Measurements from ENCODE around the gene MROH8. TPM values are rescaled to one million over a fixed set of nuclear protein-coding genes. Genes with fewer than 3 reads are reported as not detected.
"Not testable (repeated sequence)": the region's sequence is repeated elsewhere in the genome, so short reads cannot be mapped to it uniquely, and the experiment has no call there.

Gene MROH8
- total RNA-seq, 1 experiment from 2014 or later = 1.3 TPM

GRCh38 chr20:37090407-37090806 is 88.9 kb downstream of the MROH8 start:
- no peak for DNase-seq (ENCODE audit: low read depth)

GRCh38 chr20:37081717-37082289 is 97.5 kb downstream of the MROH8 start:
- no peak for DNase-seq (ENCODE audit: low read depth)

DNA sequence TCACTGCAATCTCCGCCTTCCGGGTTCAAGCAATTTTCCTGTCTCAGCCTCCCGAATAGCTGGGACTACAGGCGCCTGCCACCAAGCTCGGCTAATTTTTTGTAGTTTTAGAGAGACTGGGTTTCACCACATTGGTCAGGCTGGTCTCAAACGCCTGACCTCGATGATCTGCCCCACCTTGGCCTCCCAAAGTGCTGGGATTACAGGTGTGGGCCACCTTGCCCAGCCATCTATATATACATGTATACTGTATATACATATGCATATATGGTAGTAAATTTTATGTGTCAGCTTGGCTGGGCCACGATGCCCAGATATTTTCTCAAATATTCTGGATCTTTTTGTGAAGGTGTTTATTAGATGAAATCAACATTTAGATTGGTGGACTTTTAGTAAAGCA is 102.3 kb downstream of the MROH8 start:
- DNase-seq (ENCODE audit: low read depth) = no peak

DNA sequence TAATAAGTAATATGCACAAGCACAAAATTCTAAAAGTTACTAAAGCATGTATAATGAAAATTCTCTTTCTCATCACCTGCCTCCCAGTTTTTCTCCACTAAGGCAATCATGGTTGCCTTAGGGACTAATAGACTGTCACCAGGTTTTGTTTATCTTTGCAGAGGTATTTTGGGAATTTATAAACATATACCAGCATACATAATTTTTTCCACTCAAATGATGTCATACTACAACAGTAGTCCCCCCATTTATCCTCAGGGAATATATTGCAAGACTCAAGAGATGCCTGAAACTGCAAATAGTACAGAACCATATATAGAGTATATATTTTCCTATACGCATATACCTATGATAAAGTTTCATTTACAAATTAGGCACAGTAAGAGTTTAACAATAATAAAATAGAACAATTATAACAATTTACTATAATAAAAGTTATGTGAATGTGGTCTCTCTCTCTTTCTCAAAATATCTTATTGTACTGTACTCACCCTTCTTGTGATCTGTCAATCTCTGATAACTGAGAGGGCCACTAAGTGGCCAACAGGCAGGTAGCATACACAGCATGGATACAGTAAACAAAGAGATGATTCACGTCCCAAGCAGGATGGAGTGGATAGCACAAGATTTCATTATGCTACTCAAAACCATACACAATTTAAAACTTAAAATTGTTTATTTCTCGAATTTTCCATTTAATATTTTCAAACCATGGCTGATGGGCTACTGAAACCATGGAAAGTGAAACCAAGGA is 103.2 kb downstream of the MROH8 start:
- no peak for DNase-seq (ENCODE audit: low read depth)

- DNase-seq (ENCODE audit: low read depth) = no peak
Observed at GRCh38 chr20:37072293-37073196, 106.8 kb downstream of the MROH8 start.

DNA sequence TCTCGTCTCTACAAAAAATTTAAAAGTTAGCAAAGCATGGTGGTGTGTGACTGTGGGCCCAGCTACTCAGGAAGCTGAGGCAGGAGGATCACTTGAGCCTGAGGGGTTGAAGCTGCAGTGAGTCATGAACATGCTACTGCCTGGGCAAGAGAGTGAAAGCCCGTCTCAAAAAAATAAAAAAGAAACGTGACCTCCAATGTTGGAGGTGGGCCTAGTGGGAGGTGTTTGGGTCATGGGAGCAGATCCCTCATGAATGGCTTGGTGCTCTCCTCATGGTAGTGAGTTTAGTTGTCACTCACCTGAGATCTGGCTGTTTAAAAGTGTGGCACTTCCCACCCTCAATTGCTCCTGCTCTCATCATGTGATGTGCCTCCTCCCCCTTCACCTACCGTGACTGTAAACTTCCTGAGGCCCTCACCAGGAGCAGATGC is 107.9 kb downstream of the MROH8 start:
- peak; percentile 94 for DNase-seq (ENCODE audit: low read depth)

DNA sequence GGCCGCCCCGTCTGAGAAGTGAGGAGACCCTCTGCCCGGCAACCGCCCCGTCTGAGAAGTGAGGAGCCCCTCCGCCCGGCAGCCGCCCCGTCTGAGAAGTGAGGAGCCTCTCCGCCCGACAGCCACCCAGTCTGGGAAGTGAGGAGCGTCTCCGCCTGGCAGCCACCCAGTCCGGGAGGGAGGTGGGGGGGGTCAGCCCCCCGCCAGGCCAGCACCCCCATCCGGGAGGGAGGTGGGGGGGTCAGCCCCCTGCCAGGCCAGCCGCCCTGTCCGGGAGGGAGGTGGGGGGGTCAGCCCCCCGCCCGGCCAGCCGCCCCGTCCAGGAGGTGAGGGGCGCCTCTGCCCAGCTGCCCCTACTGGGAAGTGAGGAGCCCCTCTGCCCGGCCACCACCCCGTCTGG is 109.8 kb downstream of the MROH8 start:
- not testable (repeated sequence) for DNase-seq (ENCODE audit: low read depth)

- DNase-seq (ENCODE audit: low read depth) = no peak
Observed at GRCh38 chr20:37066168-37066567, 113.2 kb downstream of the MROH8 start.

DNA sequence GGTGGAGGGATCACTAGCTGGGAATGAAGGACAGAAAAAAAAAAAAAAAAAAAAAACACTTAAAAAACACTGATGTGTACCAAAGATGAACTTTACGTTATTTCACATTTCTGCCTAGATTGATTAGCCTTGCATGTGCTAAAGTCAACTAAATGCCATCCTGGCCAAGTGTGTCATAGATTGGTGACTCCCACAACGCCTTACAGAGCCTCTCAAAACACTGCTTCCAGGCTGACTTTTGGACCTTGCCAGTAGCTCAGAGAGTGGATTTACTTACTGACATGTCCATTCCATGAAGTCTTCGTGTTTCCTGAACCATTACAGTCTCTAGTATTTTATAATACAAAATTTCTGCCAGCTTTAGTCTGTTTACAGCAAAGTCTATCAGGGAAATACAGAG is 124.1 kb downstream of the MROH8 start:
- DNase-seq (ENCODE audit: low read depth) = no peak

- DNase-seq (ENCODE audit: low read depth) = no peak
Observed at GRCh38 chr20:37053230-37053950, 126.0 kb downstream of the MROH8 start.

Other genes with a start within 250 kb of the MROH8 start
- gene SAMHD1, start 227.8 kb downstream of the MROH8 start, total RNA-seq (2014; rRNA removed; shearing (Covaris generic)) = 55.5 and 61.1 TPM in 2 replicates
- 34.6 and 36.5 TPM in 2 replicates for gene RBL1, start 83.6 kb downstream of the MROH8 start, total RNA-seq (2014; rRNA removed; shearing (Covaris generic))
- gene RPN2, start 218 bp downstream of the MROH8 start, total RNA-seq (2014; rRNA removed; shearing (Covaris generic)) = 527 and 744 TPM in 2 replicates
- gene GHRH, start 82.3 kb upstream of the MROH8 start, total RNA-seq (2014; rRNA removed; shearing (Covaris generic)) = not detected in 2 replicates
- gene MANBAL, start 110.1 kb upstream of the MROH8 start, total RNA-seq (2014; rRNA removed; shearing (Covaris generic)) = 28.1 and 28.9 TPM in 2 replicates
- gene SRC, start 166.6 kb upstream of the MROH8 start, total RNA-seq (2014; rRNA removed; shearing (Covaris generic)) = 10.5 and 11.3 TPM in 2 replicates